ENCODE data around the gene RBM44.

RBM44 gene

DNA sequence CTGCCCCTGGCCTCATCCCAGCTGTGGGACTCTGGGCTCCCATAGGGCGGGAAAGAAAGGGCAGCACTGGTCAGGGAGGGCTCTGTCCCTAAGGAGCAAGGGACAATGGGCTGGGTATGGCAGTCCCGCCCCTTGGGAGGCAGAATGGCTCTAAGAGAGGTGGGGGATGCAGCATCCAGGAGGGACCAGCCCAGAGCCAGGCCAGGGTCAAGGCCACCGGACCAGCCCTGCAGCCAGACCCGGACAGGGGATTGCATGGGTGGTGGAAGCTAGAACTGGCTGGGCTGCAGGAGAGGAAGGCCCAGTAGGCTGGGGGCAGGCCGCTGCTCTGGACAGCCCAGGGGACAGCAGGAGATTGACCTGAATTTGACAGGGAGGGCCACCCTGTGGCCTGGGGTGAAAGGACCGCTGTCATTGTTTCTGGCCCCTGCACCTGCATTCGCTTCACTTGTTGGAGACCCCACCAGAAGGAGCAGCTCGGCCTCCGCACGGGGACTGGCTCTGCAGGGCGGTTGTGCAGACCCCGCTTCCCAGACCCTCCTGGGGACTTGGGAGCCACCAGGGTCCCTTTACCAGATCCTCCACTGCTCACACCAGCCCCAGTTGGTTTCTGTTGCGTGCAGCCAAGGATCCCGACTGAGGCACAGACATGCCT lies 75.4 kb downstream of the RBM44 start:
- no peak for DNase-seq

DNA sequence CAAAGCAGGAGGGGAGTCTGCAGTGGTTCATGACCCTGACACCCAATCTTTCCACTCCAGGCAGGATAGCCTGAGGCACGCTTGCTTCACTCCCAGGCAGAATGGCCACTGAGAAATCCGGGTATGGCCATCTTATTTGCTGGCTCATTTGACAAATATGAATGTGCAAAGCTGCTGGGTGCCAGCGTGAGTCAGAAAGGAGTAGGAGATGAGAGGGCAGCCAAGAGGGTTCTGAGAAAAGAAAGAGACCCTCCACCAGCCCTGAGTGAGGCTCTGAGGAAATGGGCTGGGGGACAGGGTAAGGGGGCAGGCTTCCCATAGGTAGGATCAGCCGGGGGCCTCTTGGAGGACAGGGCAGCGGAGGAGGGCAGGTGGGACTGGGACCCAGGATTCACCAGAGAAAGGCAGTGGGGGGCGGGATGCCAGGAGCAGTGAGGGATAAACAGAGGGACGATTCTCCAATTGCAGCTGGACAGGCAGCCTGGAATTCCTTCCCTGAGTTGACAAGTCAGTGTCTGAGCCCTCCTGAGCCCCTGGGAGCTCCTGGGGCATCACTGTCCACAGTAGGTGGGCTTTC lies 76.1 kb downstream of the RBM44 start:
- no peak for DNase-seq

DNA sequence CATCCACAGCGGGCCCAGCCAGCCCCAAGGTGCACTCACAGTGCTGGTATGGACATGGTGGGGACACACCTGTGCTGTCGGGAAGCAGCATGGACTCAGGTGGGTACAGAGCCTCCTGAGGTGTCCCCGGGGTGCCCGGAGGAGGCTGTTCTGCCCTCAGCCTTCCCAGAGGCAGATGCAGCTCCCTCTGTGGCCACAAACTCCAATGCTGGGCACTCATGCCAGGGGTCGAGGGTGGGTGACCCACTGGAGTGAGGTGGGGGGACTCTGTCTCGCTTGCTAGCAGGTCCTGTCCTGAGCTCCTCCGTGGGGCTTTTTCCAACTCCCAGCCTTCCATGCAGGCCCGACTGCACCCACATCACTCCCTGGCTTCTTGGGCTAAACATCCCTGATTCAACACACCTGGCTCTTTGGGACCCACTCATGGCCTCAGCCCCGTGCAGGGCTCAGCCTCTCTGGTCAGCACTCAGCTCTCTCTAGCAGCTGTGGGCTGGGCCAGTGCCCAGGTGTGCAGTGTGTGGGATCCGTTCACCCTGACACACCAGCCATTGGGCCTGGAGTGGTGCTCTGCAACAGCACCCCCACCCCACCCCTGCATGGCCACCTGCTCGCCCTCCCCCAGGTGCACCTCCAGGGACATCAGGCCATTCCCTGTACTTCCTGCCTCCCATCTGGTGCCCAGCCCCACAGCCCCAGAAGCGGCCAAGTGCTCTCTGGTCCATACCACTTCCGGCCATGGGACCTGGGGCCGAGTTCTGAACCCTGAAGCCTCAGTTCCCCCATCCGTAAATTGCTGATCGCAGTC lies 76.9 kb downstream of the RBM44 start:
- no peak for DNase-seq

DNA sequence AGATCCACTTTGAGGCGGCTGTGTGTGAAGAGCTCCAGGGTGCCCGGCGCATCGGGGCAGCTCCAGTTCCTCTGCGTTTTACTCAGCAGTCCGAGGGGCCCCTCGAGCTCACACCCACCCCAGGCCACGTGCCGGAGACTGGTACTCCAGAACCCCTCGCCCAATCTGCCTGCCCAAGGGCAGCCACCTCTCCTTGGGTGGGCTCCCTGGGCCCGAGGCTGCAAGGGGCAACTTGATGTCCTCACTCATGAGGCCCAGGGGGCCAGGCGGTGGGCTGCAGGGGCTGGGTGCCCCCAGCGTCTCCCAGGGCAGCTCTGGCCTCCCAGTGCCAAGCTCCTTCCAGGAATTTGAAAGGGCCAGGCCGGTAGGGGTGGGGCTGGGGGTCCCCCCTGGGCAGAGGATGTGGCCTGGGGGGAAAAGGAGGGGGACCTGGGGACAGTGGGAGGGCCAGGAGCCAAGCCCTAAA lies 77.5 kb downstream of the RBM44 start:
- DNase-seq, result no peak

DNA sequence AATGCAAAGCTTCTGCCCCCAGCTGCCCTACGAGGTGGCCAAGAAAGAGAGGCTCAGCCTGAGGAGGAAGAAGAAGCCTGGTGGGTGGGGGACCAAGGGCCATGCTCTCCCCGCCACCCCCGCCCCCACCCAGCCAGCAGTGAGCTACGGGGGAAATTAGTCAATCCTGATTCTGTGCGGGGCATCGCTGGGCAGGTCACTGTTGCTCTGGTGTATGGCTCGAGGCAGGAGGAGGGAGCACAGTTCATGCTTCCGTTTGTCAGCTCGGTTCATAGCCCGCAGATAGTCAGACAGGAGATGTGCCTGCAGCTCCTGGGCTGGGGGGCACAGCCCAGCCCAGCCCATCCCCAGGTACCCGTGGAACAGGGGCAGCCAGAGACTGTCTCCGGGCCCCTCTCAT lies 78.0 kb downstream of the RBM44 start:
- DNase-seq, result no peak

DNA sequence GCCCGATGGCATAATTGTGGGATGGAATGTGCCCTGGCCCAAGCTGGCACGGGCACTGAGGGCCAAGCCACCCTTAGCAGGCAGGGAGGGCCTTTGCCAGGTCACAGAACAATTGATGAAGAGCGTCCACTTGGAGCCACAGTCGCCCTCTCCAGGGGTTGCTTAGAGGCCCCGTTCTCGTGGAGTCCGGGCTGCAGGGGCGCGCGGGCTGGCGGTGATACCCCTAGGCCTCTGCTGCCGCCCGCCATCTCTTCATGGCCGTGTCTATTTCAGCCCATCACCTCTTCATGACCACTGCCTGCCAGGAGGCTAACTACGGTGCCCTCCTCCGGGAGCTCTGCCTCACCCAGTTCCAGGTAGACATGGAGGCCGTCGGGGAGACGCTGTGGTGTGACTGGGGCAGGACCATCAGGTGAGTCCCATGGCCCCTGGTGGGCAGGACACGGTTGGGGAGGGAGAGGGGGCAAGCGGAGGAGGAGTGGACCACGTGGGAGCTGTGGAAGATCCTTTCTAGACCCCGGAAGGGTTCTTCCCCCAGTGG lies 78.4 kb downstream of the RBM44 start:
- DNase-seq, result no peak

DNA sequence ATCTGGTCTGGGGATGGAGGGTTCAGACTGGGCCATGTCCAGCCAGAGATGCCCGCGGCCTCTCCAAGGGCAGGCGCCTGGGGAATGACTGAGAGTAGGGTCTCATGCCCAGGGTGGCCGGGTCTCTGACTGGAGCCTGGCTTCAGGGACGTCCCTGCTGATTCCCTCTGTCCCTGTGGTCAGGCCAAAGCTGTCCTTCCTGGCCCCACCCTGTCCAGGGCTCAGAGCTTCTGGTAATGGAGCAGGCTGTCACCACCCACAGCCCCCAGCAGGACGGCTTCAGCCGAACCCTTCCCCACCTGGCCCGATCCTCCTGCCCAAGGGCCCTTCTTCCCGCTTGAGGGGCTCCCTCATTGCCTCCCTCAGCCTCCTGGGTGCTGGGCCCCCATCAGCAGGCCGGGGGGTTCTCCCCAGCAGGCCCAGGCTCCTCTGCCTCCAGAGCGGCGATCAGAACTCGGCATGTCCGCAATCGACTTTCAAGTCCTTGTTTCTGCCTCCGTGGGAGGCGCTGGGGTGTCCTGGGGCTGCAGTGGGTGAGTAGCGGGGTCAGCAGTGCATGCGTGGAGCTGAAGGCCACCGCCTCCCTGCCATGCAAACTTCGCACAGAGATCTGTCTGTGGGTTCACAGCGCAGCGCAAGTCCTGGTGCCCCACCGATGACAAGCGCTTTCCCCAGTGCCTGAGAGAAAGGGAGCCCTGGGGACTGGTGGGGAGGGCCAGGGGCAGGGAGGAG lies 79.2 kb downstream of the RBM44 start:
- no peak for DNase-seq

DNA sequence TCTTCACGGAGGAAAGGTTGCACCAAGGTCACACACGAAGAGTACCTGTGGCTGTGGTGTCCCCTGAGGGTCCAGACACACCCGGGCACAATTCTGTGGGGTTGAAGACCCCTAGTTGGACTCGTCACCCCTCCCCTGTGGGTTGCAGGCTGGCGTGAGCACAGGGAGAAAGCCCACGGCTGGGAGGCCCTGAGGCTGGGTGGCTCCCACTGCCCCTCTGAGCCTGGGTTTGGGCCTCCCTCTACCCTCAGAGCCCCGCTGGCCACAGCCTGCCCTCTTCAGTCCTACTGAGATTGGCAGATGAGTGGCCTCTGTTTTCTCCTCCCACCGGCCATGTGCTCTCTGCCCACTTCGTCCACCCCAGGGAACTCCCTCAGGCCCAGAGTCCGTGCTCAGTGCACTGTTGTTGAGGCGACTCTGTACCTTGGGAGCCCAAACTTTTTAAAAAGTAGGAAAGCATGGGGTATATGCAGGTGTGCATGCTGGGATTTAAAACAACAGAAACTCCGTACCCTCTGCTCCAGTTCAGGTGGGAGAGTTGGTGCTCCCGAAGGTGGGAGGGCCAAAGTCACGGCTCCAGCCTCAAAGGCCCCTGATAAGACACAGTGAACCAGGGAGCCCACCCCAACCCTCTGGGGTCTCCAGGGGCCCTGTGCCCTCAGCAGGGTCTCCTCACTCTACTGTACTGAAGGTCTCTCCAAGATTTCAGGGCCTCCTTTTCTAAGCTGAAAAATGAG lies 79.9 kb downstream of the RBM44 start:
- no peak for DNase-seq

DNA sequence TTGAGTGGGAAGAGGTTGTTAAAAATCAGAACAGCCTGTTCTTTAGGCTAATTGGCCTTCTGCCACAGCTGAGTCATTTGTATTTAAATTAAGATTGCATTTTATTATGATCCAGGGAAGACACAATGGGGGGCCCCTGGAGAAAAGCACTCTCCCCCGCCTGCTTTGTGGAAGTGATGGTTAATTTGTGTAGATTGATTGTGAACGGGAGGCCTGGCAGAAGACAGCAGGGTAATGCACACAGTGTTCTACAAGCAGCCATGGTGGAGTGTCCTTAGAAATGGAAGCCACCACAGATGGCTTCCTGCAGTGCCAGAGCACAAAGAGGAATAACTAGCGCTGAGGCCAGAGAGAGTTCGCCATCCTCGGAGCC lies 80.5 kb downstream of the RBM44 start:
- no peak for DNase-seq

DNA sequence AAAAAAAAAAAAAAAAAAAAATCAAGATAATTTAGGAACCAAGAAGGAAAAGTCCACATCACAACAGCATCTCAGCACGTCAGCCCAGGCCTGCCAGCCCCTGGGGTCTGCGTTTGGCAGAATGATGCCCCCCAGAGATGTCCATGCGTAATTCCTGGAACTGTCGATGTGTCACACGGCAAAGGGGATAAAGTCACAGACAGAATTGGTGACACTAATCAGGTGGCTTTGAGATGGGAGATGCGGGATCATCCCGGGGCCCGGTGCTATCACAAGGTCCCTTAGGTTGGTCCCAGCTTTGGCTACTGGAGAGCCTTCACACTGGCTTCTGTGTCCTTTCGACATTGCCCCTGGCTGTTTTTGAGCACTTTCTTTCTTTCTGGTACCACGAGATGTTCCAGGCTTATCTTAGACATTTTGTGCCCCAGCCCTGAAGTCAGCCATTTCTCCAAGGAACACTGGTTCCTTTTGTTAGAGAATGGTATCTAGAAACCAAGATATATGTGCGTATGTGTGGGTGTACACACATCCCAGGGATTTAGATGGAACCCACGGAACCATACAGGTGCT lies 81.5 kb downstream of the RBM44 start:
- DNase-seq, result no peak

DNA sequence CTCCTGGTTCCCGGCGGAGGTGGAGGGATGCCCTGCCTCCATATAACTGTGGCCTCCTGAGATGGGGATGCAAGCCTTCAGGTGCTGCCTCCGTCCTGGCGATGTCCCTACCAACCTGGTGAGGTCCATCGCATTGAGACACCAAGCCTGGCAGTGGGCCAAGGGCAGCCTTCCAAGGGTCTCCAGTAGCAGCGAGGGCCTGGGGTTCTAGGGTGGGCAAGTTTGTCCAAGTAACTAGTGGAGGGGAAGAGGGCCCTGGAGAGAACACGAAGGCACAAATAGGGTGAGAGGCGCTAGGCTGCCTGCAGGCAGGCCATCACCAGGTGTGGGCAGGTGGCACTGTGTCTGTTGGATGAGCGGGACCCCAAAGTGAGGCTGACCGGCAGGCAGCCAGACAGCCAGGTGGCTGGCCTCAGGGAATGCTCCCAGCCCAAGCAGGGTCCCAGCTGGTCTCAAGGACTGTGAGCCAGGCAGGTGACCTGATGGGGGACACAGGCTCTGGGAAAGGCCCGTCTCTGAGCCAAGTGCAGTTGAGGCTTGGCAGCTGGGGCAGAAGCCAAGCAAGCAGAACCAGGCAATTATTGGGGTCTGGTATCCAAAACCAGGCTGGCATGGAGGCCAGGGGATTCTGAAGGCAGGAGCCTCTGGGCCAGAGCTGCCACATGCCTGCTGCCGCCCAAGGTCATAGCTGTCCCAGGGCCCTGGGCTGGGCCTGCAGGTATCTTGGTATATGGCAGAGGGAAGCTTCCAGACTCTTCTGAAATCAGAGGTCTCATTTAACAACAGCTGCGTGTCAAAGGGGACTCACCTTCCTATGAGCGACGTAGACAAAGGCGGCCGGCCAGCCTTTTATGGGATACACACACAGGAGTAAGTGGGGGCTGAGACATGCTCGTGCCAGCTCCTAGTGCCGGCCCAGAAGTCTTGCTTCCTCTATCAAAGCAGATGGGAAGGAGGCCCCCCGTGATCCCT lies 84.2 kb downstream of the RBM44 start:
- no peak for DNase-seq

DNA sequence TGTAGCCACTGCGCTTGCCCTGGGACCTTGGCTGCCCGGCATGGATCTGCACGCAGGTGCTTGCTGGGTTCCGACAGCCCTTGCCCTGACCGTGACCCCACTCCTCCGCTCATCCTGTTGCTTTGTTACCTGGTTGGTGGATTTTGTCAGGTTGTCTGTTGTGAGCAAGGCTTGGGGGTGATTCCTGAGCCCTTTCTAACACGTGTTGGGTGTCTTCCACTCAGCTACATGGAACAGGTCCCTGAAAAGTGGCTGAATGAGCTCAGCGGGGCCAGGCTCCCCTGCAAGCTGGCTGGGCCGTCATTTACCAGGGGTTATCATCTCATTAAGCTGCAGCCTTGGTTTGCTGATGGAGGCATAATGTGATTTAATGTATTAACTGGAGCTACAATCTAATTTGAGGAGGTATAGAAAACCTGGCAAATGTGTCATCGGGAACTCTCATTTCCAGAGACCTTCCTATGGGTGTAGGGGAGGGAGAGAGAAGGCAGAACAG lies 85.4 kb downstream of the RBM44 start:
- DNase-seq, result no peak

DNA sequence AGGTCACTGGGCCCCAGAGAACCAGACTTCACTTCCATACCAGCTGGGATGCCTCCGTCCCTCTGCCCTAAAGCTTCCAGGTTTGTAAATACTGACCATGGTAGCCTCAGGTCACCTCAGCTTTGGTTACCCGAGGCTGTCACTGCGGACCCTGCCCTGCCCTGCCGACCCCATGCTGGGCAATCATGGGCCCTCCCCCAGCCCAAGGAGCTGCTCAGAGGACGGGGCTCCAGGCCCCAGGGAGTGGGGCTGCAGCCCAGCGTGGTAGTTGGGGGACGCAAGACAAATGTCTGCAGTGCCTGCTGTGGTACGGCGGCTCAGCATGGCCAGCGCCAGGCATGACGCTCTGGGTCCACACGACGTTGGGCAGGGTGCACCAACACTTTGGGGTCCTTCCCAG lies 86.1 kb downstream of the RBM44 start:
- DNase-seq, result no peak

DNA sequence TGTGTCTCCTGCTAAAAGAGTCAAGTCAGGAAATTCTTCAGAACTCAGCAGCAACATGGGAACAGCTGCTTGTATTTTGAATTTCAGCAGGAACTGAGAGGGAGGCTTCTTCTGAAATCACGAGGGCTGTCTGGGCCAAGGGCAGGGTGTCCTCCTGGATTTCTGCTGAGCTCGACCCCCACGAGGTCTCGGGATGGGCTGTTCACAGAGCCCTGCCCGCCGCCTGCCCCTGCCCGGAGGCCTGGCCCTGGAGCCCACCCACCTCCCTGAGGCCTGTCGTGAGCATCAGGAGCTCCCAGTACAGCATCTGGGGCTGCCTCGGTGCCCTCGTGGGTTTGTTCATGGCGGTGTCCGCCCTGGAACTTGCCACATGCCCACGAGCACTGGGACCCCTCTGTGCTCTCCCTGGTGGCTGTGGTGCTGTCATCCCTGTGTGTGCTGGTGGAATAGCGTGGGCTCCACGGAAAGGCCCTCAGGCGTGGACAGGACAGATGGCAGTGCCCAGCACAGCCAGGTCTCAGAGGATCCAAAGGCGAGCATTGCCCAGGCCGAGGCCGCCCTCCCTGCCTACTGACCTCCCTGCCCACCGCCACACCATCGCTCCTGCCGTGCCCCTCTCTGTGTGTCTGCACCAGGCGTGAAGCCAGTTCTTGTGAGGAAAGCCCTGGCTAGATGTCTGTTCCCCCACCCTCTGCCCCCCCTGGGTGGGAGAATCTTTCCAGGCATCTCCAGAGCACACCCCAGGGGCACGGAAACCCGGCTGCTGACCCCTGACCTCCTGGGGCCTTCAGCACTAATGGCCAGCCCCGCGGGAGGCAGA lies 86.7 kb downstream of the RBM44 start:
- no peak for DNase-seq

DNA sequence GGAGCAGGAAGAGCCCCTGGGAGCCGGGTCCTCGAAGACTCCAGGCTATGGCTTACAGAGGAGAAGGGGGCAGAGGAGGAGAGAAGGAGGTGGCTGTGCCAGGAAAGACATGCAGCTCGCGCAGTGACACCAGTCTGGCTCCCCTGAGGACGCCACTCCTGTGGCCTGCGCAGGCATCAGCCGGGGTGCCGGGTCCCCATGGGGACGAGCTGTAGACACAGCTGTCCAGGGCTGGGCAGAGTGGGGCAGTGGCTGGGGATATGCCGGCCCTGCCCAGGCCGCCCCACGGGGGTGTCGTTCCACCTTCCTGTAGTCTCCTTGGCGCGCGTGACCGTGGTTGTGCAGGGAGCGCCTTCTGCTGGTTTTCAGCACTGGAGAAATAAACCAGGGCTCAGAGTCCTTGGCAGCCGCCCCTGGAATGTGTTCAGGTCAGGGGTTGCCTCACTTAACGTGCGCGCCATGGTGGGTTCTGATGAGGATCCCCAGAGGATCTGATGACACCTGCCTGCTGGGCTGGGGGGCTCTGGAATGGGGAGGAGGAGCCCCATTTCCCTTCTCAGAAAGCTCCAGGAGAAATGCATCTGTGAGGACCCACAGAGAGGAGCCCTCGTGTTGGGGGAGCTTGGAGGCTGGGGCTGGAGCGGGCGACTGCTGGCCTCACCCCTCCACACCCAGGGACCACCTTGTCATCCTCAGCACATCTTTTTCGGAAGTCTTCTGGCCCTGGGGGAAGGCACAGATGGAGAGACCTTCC lies 87.5 kb downstream of the RBM44 start:
- DNase-seq, result no peak

DNA sequence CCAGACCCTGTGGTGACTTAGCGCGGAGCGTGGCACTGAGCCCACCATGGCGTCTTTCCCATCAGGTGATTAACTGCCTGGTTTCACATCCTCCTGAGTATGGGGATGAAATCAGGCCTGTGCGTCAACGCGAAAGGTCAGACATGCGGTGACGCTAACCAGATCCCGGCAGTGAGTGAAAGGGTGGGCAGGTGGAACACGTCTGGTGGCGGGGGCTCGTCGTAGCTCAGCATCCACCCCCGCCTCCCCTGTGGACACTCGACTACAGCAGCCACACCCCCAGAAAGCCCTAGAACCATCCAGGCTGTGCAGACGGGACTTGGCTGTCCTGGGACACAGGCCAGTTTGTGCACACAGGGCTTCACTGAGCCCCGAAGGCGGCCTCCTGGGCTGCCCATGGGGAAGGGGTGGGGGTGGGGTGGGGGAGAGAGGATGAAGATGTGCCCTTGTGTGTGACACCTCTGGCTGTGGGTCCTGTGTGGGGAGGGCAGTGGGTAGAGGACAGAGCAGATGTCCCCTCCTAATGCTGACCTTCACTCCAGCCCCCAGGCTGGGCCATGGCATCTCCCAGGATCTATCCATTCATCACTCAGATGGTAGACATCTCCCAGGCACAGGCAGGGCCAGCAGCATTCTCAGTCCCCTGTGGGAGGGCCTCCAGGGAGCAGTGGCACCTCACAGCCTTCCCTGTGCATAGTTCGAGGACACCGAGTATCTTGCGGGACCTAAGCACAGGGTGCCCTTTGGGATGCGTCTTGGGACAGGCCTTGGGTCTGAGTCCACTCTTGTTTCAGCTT lies 88.3 kb downstream of the RBM44 start:
- DNase-seq, result no peak

DNA sequence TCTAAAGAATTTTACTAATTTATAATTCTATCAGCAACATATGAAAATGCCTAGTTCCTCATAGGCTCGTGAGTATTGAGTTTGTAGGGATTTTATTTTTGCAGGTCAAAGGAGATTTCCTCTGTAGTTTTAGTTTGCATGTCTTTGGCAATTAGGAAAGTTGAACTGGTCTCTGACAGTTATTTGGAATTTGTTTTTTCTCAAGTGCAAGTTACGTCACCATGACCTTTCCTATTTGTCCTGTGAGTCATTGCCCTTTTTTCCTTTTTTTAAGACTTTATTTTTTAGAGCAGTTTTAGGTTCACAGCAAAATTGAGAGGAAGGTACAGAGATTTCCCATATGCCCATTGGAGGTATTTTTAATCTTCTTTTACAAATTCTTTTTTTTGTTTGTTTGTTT lies 89.8 kb downstream of the RBM44 start:
- no peak for DNase-seq

DNA sequence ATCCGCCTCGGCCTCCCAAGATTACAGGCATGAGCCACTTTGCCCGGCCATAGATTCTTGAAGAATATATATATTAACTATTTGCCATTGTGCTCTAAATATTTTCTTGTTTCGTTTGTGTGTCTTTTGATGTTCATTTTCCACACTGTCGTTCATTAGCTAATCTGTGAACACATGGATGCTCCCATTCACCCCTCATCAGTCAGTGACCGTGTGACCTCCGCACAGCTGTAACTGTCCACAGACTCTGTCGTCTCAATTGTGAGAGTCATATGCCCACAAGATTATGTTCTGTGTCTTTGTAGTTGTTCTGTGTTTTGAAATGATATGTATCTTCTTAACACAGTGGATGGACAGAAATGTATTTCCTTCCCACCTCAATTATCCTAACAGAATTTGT lies 90.4 kb downstream of the RBM44 start:
- DNase-seq, result no peak

All from activated naive CD4-positive, alpha-beta T cell treated with anti-CD3 and anti-CD28 coated beads, Interleukin-2, amount 50 U/mL, for 16 hours (primary cell).